ENCODE results near the gene FBXW4. TPM values are rescaled to one million over a fixed set of nuclear protein-coding genes. Genes with fewer than 3 reads are reported as not detected.

Gene FBXW4
- total and polyA plus RNA-seq, 9 of the 15 experiments (the other 6 are each of a cell fraction or from before 2014, with no cell fraction given), result 1.0 to 10.6 (median 5.4) TPM

GRCh38 chr10:101602761-101603398, 92.1 kb downstream of the FBXW4 start (continued):
- TF ChIP-seq NRF1 (conservative IDR thresholded peaks at IDR 0.05 in 1 of 2, IDR thresholded peaks at IDR 0.05 in 1 of 2), result peak; percentile 31 to 50

DNA sequence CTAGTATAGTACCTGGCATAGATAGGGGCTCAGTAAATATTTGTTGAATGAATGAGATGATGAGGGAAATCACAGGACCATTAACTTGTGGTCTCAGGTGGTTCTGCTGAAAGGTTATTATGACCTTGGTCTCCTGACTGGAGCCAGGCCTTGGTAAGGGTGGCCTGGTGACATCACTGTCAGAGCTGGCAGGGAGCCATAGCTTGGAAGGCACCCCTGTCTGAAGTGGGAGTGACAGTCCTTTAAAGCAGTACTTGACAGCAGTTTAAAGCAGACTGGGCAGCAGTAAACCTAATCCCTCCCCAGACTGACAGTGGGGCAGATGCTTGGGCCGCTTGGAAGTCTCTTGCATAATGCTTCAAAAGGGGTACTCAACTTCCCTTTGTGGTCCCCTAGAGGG, 93.4 kb downstream of the FBXW4 start:
- intact Hi-C loops (cut with micrococcal nuclease) (loop anchor here (5.0 kb wide), 1 partner anchor 471 kb away; no protein-coding TSS in a partner anchor), in situ Hi-C loops (cut with MboI) (loop anchor here (5.0 kb wide), 1 partner anchor 471 kb away; no protein-coding TSS in a partner anchor)
- no TSS peak for BruUV-seq (replicated peaks)
- CTCF ChIA-PET (ENCODE audit: low intra/inter-chr PET ratio), result interaction anchor here (0.6 to 2.7 kb wide), 5 partner anchors 108 to 471 kb away, joined by 3 to 32 read pairs (median 3); no protein-coding TSS in a partner anchor
- no peaks in the 10 kb centered on the region; the same call in 1 of the 2 replicates for H4K20me1 ChIP-seq (replicated peaks; ENCODE audit: control insufficient read depth, insufficient read depth, low read length)
- no peak overlapping the region for H3K4me3 ChIP-seq
- WGBS (ENCODE audit: insufficient coverage, low coverage, missing lambda C conversion rate), result 17% methylated on average over 1 of the region's 1 CpG
- no peak overlapping the region for H3K9ac ChIP-seq (ENCODE audit: insufficient read depth in 1 of 2, low read depth in 2 of 2, low read length in 2 of 2)
- no peak for TF ChIP-seq ZNF780A (CRISPR knock-in tag; IDR thresholded peaks at IDR 0.05)
- TF ChIP-seq NFIC (IDR thresholded peaks at IDR 0.05), result peak; percentile 6; the same call in 1 of the 2 replicates
- TF ChIP-seq, protein P1, sequence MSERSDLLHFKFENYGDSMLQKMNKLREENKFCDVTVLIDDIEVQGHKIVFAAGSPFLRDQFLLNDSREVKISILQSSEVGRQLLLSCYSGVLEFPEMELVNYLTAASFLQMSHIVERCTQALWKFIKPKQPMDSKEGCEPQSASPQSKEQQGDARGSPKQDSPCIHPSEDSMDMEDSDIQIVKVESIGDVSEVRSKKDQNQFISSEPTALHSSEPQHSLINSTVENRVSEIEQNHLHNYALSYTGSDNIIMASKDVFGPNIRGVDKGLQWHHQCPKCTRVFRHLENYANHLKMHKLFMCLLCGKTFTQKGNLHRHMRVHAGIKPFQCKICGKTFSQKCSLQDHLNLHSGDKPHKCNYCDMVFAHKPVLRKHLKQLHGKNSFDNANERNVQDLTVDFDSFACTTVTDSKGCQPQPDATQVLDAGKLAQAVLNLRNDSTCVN (CRISPR knock-in tag; IDR thresholded peaks at IDR 0.05), result no peak
- FAIRE-seq (no peak), DNase-seq (ENCODE audit: extremely low read depth in 1 of 4, low spot score in 3 of 4) (no peak), ATAC-seq (no peak)
- H3K4me2 ChIP-seq (ENCODE audit: insufficient read depth, low read length), result no peak overlapping the region
- no peaks in the 10 kb centered on the region for H3K79me2 ChIP-seq (ENCODE audit: control insufficient read depth, insufficient read depth, low read length)
- no peaks in the 10 kb centered on the region; a peak in 1 of 5 replicates for H3K4me1 ChIP-seq (replicated peaks in 1 of 2; ENCODE audit: control insufficient read depth in 2 of 2, insufficient read depth in 2 of 2, low read length in 2 of 2)
- H3K9me1 ChIP-seq (ENCODE audit: control insufficient read depth, insufficient read depth, low read length), result no peaks in the 10 kb centered on the region
- H3K9me3 ChIP-seq (replicated peaks; ENCODE audit: control insufficient read depth, insufficient read depth, low read depth, low read length), result no peaks in the 10 kb centered on the region
- POLR2A ChIA-PET, result interaction anchor here (1.7 kb wide), 1 partner anchor 182 kb away, joined by 14 read pairs; the partner anchor contains the start of gene NPM3
- H2AFZ ChIP-seq (ENCODE audit: low read depth, low read length), result no peak overlapping the region
- no peaks in the 10 kb centered on the region for H3K27me3 ChIP-seq (ENCODE audit: control insufficient read depth in 2 of 2, insufficient read depth in 2 of 2, low read length in 2 of 2)
- H3K27ac ChIP-seq (ENCODE audit: extremely low read depth, low read depth, low read length), result no peak overlapping the region
- no peaks in the 10 kb centered on the region for H3K36me3 ChIP-seq (ENCODE audit: control insufficient read depth, insufficient read depth, low read length)

Data from K562 (cell line).